Activated CD4-positive, alpha-beta T cell treated with anti-CD3 and anti-CD28 coated beads, Interleukin-2, amount 50 U/mL, for 24 hours (primary cell): ENCODE measurements around the gene ARSG.
"Not testable (repeated sequence)": the region's sequence is repeated elsewhere in the genome, so short reads cannot be mapped to it uniquely, and the experiment has no call there.

ENCODE experiments used
- DNase-seq, 2 donors: peaks; one replicate each; pipeline ENCODE4 v3.0.0-alpha.2; 2020; ENCODE audit warnings: low read depth in 1 of 2, low spot score in 1 of 2

ARSG gene

DNA sequence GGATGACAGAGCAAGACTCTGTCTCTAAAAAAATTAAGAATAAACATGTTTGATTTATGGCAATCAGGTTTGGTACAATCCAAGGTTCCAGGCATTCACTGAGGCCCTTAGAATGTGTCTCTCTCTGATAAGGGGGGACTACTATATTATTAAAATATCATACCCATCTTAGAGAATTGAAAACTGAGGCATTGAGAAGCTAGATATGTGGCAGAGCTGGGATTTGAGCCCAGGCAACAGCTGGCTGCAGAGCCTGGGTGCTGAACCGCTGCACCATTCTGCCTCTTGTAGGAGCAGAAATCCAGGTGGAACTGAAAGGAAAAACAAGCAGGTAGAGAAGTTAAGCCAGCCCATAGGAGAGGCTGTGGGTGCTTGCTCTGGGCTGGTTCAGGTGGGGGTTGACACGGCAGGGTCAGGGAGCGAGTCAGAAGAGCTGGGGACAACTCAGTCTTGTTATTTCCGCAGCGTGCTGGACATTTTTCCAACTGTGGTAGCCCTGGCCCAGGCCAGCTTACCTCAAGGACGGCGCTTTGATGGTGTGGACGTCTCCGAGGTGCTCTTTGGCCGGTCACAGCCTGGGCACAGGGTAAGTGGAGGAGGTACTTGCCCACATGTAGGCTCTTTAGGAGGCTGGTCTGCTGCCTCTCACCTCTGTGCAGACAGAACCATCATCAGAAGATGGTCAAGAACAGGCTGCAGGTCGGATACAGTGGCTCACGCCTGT lies 103.5 kb downstream of the ARSG start:
- no peak for DNase-seq

DNA sequence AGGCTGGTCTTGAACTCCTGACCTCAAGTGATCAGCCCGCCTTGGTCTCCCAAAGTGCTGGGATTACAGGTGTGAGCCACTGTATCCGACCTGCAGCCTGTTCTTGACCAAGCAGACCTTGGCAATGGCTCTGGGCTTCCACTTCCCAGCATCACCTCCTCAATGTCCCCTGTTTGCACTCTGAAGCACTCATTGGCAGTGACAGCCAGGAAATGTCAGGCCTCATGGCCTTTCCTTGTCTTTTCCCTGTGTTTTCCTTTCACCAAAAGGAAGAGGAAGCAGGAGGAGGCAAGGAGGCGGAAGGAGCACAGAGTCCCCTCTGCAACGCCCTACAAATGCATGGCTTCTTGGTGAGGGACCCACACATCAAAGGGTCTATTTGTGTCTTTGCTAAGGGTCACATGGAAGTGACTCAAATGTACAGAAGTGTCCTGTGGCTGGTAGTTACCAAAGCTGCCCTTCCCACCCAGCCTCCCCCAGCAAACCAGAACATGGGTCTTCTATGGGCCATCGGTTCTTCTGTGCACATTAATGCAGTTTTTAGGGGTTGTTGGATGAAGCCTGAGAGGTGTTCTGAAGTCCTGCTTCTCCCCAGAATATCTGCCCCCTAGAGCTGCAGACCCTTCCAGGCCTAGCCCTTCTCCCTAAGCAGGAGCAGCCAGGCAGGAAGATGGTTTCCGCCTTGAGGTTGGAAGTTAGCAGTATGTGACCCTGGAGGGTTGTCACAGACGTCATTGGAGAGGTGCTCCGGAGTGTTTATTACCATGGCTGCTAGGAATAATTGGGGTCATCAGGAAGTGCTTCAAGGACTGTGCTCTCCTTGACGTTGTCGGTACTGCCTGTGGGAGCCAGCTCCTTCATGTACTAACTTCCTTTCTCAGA lies 105.2 kb downstream of the ARSG start:
- no peak for DNase-seq

DNA sequence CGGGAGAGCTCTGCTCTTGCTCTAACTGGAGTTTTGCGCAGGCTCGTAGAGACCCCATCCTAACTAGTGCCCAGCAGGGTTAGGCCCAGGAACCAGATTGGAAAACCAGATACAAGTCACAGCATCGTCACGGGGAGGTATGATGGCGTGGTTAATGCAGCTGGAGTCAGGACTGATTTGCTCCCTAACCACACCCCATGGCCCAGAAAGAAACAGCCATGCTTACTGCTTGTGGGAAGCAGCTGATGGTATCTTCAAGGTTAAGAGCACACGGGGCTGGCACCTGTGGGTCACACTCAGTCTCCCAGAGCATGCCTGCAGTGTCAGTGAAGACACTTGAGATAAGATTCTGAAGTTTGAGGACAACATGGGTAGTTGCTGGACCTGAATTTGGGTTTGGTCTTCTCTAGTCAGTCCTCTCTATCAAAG lies 105.8 kb downstream of the ARSG start:
- DNase-seq: no peak

DNA sequence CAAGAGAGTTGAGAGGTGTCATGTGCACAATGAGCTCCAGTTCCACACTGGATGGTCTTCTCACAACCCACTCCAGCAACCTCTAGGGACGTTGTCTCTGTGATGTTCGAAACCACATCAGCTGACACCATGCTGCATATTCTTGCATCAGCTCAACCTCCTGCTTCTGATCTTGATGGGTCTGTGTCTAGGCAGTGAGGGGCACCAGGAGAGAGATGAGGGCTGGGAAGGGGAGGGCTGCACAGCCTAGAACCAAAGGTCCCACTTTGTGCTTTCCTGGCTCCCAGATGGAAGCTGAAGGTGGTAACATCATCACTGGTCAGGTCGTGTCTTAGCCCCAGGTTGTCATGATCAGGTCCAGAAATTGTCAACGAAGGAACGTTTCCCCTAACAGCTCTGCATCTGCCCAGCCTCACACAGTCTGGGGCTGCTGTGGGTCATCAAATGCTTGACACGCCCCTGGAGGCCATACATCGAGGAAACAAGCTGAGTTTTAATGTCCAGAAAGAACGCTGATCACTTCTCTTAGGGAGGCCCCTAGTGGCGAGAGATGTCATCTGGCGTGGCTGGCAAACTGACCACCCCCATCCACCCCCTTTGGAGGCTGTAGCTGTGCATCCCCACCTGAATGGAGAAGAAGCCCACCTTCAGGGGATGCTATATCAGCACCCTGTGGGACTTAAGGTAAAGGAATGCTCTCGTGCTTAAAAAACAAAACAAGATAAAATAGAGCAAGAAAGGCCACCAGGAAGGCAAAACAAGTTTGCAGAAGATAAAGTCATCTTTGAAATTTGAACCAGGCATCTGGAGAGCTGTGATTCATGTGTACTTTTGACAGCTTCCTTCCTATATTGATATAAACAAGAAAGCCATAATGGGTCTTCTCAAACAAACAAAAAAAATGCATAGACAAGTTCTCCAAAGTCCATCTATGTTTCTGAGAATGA lies 107.7 kb downstream of the ARSG start:
- DNase-seq: no peak

DNA sequence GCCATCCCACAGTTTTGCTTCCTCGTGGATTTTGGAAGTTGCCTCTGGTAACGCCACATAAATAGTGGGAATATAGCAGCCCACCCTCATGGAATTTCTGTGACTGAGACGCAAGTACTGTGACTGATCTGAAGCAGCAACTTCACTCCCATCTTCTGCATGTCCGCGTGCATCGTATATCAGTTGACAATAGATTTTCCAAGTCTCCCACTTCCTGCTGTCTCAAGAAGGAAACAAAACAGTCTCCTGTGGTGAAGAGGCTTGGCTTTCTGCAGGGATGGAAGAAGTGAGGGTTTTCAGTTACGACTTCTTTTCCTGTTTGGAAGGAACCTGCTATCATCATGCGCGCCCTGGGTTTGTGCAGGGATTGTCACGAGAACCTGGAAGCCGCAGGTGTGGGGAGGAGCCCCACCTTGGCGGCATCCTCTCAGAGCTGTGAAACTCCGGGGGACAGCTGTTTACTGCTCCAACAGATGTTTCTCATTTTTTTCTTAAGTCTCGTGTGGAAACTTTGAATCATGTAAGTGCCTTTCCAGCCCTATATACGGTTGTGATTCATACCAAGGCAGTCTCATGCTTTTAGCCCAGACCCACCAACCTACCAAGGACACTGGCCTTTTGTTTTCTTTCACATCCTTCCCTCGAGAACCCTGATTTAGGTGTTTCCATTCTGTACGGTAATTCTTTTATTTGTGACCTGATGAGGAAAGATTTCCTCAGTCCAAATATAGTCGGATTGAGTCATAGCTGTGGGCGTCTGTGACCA lies 108.5 kb downstream of the ARSG start:
- peak in 1 of 2 donors; percentile 50 for DNase-seq

DNA sequence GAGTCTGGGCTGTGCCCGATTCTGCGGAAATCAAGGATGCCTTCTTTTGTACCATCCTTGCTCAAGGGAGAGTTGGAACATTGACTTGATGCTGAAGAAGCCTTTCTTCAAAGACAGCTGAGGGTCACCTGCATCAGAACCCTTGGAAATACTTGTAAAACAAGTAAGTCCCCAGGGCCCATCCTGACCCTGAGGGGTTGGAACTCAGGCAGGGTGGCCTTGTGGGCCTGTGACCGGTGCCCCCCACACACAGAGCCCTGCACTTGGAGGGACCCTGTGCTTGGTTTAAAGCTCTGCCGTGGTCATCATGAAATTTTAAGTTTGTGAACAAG lies 109.1 kb downstream of the ARSG start:
- DNase-seq: no peak

DNA sequence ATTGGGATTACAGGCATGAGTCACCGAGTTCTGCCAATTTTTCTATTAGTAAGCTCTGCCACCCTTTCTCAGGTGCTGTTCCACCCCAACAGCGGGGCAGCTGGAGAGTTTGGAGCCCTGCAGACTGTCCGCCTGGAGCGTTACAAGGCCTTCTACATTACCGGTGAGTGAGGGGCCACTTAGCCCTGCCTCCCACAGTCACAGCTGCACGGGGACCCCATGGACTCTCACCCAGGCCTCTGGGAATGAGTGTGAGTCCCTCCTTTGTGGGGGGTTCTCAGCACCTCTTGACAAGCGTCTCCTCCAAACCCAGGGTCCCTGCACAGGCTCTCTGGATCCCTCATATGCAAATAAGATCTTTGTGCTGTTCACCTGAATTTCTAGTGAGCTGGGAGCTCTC lies 110.0 kb downstream of the ARSG start:
- no peak for DNase-seq

DNA sequence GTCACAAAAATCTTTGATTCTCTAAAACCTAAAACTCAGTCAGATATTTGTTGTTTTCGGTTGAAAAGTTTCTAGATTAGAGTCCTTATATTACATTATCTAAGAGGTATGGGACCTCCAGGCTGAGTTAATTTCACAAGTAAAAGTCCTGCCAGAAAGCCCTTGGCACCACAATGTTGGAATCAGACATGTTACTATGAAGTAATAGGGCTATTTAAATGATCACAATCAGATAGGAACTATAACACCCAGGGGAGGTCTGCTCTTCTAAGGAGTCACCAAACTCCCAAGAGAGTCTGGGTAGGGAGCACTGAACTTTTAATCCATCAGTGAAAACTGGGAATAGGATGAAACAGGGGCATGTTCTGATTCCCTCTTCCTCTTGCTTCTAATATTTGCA lies 111.8 kb downstream of the ARSG start:
- no peak for DNase-seq

DNA sequence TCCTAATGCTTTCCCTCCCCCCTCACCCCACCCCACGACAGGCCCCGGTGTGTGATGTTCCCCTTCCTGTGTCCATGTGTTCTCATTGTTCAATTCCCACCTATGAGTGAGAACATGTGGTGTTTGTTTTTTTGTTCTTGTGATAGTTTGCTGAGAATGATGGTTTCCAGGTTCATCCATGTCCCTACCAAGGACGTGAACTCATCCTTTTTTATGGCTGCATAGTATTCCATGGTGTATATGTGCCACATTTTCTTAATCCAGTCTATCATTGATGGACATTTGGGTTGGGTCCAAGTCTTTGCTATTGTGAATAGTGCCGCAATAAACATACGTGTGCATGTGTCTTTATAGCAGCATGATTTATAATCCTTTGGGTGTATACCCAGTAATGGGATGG lies 112.5 kb downstream of the ARSG start:
- DNase-seq: not testable (repeated sequence)

DNA sequence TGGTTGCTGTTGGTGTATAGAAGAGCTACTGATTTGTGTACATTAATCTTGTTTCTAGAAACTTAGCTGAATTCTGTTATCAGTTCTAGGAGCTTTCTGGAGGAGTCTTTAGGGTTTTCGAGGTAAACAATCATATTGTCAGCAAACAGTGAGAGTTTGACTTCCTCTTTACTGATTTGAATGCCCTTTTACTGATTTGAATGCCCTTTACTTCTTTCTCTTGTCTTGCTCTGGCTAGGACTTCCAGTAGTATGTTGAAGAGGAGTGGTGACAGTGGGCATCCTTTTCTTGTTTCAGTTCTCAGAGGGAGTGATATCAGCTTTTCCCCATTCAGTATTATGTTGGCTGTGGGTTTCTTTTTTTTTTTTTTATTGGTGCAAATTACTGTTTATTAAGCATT lies 116.4 kb downstream of the ARSG start:
- not testable (repeated sequence) for DNase-seq

DNA sequence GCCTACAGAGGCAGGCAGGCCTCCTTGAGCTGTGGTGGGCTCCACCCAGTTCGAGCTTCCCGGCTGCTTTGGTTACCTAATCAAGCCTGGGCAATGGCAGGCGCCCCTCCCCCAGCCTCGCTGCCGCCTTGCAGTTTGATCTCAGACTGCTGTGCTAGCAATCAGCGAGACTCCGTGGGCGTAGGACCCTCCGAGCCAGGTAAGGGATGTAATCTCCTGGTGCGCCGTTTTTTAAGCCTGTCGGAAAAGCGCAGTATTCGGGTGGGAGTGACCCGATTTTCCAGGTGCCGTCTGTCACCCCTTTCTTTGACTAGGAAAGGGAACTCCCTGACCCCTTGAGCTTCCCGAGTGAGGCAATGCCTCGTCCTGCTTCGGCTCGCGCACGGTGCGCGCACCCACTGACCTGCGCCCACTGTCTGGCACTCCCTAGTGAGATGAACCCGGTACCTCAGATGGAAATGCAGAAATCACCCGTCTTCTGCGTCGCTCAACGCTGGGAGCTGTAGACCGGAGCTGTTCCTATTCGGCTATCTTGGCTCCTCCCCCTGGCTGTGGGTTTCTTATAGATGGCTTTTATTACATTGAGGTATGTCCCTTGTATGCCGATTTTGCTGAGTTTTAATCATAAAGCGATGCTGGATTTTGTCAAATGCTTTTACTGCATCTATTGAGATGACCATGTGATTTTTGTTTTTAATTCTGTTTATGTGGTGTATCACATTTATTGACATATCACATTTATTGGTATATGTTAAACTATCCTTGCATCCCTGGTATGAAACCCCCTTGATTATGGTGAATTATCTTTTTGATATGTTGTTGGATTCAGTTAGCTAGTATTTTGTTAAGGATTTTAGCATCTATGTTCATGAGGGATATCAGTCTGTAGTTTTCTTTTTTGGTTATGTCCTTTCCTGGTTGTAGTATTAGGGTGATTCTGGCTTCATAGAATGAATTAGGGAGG lies 122.6 kb downstream of the ARSG start:
- peak in 1 of 2 donors; percentile 39 for DNase-seq

DNA sequence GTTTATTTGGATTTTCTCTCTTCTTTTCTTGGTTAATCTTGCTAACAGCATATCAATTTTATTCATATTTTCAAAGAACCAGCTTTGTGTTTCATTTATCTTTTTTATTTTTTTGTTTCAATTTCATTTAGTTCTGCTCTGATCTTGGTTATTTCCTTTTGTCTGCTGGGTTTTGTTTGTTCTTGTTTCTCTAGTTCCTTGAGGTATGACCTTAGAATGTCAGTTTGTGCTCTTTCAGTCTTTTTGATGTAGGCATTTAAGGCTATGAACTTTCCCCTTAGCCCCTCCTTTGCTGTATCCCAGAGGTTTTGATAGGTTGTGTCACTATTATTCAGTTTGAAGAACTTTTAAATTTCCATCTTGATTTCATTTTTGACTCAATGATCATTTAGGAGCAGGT lies 123.6 kb downstream of the ARSG start:
- not testable (repeated sequence) for DNase-seq

DNA sequence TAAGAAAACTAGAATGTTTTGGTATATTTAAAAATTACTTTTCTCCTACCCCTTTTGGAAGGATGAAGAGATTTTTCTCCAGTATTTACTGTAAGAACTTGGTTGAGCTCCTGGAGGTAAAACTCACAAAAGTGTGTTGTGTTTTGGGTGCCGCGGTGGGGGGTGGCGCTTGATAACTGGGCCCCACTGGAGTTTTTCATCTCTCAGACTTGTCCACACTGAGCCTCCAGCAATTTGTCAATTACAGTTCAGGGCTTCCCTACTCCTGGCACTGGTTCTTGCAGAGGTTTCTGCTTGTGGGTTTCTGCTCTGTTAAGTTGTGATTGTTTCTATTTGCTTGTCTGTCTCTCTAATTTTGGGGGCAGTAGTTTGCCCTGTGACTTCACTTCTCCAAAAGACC lies 126.0 kb downstream of the ARSG start:
- no peak for DNase-seq

DNA sequence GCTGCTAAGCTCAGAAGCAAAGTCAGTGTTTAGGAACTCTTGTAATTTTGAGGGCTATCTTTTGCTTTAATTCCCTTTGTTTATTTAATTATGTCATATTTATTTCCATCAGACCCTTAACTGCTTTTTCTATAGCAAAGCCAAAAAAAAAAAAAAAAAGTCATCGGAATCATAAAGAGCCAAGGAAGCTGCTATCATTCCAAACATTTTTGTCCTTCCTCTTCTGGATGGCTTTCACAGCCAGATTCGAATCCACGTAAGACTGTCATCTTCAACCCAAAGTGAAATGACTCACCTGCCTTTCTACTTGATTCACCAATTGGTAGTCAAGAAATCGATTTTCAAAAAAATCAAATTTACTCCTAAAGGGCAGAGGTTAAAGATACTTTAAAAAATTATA lies 127.6 kb downstream of the ARSG start:
- DNase-seq: no peak

DNA sequence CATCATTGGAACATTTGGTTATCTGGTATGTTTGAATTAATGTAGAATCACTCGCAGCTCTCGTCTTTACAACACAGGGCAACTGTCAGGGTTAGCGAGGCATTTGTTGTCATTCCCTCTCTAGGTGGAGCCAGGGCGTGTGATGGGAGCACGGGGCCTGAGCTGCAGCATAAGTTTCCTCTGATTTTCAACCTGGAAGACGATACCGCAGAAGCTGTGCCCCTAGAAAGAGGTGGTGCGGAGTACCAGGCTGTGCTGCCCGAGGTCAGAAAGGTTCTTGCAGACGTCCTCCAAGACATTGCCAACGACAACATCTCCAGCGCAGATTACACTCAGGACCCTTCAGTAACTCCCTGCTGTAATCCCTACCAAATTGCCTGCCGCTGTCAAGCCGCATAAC lies 128.8 kb downstream of the ARSG start:
- no peak for DNase-seq

DNA sequence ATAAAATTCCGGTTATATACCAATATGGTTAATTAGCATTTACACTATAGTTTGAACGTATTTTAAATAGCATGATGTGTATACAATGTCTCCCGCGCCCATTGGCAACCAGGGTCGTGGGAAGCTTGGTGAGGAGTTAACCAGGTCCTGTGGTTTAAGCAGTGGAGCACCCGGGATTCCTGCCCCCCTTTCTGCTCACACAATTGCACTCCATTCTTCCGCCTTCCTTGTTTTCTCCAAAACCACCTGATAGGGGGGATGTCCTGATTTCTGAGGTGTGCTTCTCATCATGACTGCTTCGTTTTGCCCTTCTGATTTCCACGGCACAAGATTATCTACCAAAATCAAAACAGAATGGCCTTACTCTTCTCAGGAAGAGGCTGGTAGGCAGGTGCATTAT lies 130.2 kb downstream of the ARSG start:
- DNase-seq: no peak

DNA sequence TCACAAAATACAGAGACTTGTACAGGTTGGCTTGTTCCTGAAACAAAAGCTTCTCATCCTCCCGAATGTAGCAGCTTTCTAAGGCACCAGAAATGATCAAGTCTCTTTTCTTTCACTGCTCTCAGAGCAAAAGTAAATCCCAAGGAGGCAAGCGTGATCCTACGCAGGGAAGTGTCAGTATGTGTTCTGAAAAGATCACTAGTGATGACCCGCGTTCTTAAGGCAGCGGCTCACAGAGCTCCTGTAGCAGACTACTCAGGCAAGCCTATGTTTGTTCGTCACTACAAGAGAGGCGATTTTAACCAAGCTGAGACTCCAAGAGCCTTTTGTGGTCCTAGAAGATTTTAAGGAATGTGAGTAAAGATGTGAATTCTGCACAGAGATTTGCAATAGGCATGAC lies 131.5 kb downstream of the ARSG start:
- DNase-seq: no peak

DNA sequence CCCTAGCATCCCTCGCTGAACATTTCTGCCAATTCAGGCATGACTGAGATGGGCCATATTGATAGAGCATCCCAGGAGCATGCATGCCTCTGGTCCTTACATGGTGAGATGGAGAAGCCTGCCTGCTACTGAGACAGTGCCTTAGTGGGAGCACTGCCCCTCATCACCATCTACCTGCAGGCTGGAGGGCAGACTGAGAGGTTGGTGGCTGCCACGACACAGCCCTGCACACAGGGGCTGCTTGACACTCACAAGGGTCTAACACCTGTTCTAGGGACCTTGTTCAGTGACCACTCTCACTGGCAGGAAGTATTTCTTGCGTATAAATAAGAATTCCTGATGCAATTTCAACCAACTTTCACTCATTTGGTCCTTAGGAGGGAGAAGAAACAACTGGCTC lies 132.0 kb downstream of the ARSG start:
- DNase-seq: no peak

DNA sequence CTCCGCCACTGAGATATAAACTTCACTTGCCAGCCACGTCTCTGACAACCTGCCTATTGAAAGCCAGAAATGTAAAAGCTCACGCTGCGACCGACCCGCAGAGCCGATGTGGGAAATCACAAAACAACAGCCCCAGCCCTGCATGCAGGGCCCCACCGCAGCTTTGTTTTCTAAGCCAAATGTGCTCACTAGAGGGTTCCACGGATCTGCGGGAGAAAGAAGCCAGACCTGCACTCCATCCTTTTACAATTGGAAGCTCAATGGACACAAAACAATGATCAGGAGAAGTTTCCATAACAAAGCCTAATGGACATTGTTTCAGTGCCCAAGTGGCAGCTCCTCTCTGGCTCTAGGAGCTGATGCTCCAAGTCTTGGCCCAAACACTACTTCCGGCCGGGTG lies 132.9 kb downstream of the ARSG start:
- DNase-seq: no peak

DNA sequence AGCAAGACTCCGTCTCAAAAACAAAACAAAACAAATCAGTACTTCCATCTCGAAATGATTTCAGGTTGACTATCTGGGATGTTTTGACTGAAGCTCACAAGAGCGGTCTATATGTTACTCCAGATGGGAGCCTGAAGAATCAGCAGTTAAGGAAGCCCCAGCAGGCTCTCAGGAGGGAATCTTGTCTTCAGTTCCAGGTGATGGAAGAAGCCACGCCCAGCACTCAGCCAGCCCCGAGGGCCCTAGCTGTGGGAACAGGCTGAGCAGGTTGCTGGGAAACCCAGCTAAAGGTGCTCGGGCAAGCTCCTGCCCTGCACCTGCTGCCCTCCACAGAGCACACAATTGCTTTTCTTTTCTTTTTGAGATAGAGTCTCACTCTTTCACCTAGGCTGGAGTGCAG lies 133.6 kb downstream of the ARSG start:
- DNase-seq: no peak
